DLD1 (cell line): ENCODE data around the gene MYCL.

Experiments used
- in situ Hi-C: cut with HindIII; loops from 2 replicates; pipeline ENCODE4 v1.10.0; 2017; ENCODE audit warnings: low sequenced_read_pairs

MYCL gene, protein sequence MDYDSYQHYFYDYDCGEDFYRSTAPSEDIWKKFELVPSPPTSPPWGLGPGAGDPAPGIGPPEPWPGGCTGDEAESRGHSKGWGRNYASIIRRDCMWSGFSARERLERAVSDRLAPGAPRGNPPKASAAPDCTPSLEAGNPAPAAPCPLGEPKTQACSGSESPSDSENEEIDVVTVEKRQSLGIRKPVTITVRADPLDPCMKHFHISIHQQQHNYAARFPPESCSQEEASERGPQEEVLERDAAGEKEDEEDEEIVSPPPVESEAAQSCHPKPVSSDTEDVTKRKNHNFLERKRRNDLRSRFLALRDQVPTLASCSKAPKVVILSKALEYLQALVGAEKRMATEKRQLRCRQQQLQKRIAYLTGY

DNA sequence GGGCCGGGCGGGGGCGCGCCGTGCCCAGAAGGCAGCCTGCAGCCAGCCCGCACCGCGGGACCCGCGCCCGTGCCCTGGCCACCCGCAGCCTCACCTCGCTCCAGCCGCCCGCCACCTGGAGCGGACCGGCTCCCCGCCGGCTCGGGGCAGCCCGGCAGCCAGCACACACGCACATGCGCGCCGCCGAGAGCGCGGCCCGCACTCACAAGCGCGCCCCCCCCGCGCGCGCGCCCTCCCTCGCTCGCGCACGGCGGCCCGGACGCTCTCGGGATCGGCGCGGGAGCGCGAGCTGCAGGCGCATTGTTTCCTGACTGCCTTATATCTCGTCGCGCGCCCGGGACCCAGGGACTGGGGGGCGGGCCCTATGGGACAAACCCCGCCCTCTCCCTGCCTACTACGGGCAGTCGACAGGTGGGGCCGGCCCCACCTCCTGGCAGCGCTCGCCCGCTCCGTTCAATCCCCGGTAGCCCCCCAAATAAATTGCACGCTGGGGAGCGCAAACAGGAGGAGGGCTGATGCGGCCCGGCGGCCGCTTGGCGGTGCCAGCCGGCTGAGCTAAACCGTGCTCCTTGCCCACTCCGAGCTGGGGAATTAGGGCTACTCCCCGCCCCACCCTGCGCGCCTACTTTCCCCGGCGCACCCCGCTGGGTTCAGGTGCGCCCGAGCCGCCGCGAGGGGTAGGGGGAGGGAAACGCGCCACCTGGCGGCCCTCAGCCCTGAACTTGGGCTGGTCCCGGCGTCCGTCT lies at the start of gene MYCL:
TSS of gene MYCL (minus strand) at position 204 of the 746 bp plus-strand sequence. CDS start 483 bp downstream, outside the sequence.
- in situ Hi-C loops: no loop called here

GRCh38 chr1:39949891-39950290 lies 48.2 kb upstream of the MYCL start:
- in situ Hi-C loops: no loop called here

DNA sequence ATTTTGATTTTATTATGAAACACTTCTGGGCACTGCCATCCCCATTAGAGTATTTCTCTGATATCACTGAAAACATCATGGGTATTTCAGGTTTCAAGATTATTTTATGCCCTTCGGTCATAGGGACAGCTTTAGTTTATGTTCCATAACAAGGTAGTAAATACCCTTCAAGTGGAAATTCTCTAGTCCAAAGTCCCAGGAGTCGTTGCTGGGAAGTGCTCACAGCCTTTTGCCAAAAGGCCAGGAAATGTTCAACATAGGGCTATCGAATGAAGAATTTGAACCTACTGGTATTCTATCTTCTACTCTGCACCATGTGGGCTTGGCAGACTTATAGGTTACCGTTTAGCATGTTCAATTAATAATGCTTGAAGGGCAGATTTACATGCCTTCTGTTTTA lies 45.5 kb upstream of the MYCL start:
- in situ Hi-C loops: no loop called here

DNA sequence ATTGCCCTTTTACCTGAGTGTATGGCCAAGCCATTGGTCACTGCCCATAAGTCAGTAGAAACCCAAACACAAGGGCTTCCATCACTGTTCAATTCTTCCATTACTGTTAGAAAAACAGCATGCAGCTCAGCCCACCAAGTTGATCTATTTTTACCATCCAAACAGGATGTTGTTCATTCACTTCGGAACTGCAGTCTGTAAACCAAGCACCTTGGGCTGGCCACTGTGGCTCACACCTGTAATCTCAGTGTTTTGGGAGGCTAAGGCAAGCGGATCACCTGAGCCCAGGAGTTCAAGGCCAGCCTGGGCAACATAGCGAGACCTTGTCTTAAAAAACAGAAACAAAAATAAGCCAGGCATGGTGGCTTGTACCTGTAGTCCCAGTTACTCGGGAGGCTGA lies 44.5 kb upstream of the MYCL start:
- in situ Hi-C loops: no loop called here

- in situ Hi-C loops: no loop called here
These were observed 42.8 kb upstream of the MYCL start for GRCh38 chr1:39944410-39945112.

DNA sequence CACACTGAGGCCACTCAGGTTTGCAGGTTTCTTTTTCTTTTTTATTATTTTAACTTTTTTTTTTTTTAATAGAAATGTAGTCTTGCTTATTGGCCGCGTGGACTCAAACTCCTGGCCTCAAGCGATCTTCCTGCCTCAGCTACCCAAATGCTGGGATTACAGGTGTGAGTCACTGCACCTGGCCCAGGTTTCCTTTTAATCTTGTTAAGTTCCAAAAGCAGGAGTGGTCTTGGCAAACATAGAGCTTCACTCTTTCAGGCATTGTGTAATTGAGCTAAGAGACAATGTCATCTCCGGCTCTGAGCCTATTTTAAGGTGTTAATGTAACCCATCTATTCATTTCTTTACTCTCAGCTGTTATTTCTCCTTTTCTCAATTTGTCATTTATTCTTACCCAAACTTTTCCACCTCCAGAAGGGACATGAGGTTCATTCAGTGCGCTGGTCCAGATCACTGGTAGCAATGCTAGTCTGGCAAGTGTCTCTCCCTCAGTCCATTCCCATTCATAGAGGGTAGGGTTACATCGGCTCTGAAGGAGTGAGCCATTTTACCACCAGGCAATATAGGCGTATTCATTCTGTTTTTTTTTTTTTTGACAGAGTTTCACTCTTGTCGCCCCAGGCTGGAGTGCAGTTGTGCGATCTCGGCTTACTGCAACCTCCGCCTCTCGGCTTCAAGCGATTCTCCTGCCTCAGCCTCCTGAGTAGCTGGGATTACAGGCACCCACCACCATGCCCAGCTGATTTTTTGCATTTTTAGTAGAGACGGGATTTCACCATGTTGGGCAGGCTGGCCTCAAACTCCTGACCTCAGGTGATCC lies 42.0 kb upstream of the MYCL start:
- in situ Hi-C loops: no loop called here

DNA sequence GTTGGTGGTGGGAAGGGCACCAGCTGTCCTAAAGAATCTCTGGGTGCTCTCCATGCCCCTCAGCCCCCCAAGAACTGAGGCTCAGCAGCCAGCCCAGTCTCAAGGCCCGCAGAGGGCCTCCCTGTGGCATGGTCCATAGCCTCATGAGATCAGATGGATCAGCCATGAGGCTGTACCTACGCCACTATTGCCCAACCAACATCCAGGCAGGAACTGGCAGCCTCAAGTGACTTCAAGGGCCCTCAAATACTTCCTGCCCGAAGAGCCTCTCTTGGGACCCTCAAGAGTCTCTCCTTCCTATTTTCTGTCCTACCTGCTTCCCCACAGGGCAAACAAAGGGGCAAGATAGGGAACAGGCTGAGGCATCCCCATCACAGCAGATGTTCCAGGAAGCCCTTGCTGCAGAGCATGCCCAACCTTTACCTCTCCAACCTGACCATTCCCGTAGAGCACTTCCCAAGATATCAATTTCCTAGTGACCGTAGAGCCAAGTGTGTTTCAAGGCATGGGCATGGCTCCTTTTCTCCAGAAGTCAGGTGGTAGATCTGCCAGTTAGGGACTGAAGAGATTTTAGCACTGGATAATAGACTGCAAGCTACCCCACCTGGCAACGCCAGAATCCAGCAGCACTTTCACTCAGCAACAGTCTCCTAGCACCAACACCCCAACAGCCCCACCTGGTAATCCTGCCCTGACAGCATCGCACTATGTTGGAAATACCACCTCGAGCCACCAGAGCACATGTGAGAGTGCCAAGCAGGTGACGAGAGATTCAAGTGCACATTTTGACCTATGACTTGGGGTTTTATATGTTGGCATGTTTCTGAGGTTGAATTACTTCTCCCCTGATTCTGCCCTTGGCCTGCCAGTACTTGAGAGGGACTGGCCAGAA lies 39.5 kb upstream of the MYCL start:
- in situ Hi-C loops: no loop called here

- in situ Hi-C loops: no loop called here
These were observed 38.5 kb upstream of the MYCL start for GRCh38 chr1:39940253-39940652.

DNA sequence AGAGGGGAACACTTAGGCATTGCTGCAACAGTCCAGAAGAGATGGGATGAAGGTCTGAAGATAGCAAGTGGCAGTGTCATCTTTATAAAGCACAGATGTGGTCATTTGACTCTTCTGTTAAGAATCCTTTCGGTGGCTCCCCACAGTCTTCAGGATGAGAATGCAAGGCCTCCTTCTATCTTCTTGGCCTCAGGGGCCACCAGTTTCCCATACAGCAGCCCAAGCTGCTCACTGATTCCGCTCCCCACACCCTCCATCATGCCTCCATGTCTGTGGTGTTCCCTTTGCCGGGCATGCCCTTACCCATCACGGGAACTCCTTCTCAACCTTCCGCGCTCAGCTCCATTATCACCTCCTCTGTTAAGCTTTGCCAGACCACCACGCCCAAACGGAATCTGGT lies 37.1 kb upstream of the MYCL start:
- in situ Hi-C loops: no loop called here

- in situ Hi-C loops: no loop called here
These were observed 35.2 kb upstream of the MYCL start for GRCh38 chr1:39936724-39937491.

GRCh38 chr1:39933956-39934941 lies 32.5 kb upstream of the MYCL start:
- in situ Hi-C loops: no loop called here

DNA sequence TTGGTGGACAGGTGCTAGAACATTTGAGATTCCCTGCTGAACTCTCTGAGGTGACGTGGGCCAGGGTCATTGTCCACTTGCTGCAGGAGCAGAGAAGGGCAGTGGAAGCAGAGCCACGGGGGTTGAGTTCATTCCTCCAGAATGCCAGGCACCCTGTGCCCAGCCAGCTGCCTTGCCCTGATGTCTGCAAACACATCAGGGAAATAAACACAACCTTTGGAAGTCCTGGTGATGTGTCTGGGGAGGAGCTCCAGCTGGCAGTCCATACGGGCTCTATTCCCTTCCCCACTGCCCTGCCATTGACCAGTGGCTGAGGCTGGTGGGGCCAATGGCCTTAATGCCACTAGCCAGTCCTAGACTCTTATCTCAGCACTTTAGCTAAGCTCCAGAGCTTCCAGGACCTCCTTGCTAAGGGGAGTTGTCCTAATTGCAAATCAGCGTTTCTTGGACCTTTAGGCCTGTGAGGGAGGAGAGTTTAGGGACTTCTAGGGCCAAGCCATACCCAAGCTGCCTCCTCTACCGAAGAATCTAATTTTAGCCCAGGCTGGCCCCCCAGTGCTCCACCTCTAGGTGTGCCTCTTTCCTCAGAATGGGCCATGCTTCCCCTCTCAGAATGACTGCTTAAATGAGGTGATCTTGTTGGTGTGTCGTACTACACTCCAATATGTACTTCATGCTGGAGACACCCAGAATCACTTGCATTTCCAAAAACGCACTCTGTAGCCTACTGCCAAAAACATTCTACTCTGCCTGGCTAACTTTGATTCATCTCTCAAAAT lies 27.3 kb upstream of the MYCL start:
- in situ Hi-C loops: no loop called here

- in situ Hi-C loops: no loop called here
These were observed 25.8 kb upstream of the MYCL start for GRCh38 chr1:39927538-39927937.

- in situ Hi-C loops: no loop called here
These were observed 25.1 kb upstream of the MYCL start for GRCh38 chr1:39926820-39927219.

DNA sequence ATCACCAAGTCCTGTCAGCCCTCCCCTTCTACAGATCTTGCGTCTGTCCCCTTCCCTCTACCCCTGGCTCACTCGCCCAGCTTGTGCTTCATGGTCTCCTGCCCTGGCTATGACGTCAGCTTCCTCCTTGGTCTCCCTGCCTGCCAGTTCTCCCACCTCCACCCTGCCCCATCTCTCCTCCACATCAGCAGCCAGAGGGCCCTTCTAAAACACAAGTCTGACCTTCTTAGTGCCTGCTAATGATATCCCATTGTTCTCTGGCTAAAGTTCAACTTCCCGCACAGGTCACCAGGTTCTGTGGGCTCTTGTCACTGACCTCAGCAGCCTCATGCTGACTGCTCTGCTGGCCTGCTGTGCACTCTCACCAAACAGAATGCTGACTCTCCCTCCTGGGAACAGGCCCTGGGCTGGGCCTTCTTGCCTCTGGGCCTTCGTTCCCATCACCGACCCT lies 24.7 kb upstream of the MYCL start:
- in situ Hi-C loops: no loop called here

- in situ Hi-C loops: no loop called here
These were observed 24.1 kb upstream of the MYCL start for GRCh38 chr1:39925721-39926342.

GRCh38 chr1:39922251-39922688 lies 20.6 kb upstream of the MYCL start:
- in situ Hi-C loops: no loop called here
